SKM-1 (cell line): ENCODE data around the gene ARHGAP26.

Experiments
- DNase-seq: peaks from one replicate; lab custom pipeline; 2025; ENCODE audit not compliant: unreplicated experiment; lab: John Stamatoyannopoulos, UW

Gene ARHGAP26

GRCh38 chr5:142826741-142827492, 56.7 kb downstream of the ARHGAP26 start:
- DNase-seq = no peak

- no peak for DNase-seq
Measured at GRCh38 chr5:142827934-142828576, 57.9 kb downstream of the ARHGAP26 start.

GRCh38 chr5:142828797-142829535, 58.8 kb downstream of the ARHGAP26 start:
- DNase-seq = no peak

- no peak for DNase-seq
Measured at GRCh38 chr5:142829801-142830220, 59.6 kb downstream of the ARHGAP26 start.

GRCh38 chr5:142830241-142831008, 60.2 kb downstream of the ARHGAP26 start:
- DNase-seq = no peak

GRCh38 chr5:142831009-142831383, 60.8 kb downstream of the ARHGAP26 start:
- no peak for DNase-seq

GRCh38 chr5:142832263-142832662, 62.1 kb downstream of the ARHGAP26 start:
- no peak for DNase-seq

- no peak for DNase-seq
Measured at GRCh38 chr5:142833517-142834449, 63.6 kb downstream of the ARHGAP26 start.

GRCh38 chr5:142834504-142834903, 64.3 kb downstream of the ARHGAP26 start:
- no peak for DNase-seq

- no peak for DNase-seq
Measured at GRCh38 chr5:142835540-142835939, 65.4 kb downstream of the ARHGAP26 start.

GRCh38 chr5:142836048-142836447, 65.9 kb downstream of the ARHGAP26 start:
- no peak for DNase-seq

- peak; percentile 77 for DNase-seq
Measured at GRCh38 chr5:142837081-142837725, 67.0 kb downstream of the ARHGAP26 start.

GRCh38 chr5:142838845-142839244, 68.7 kb downstream of the ARHGAP26 start:
- DNase-seq = no peak

- no peak for DNase-seq
Measured at GRCh38 chr5:142839711-142840346, 69.7 kb downstream of the ARHGAP26 start.

- no peak for DNase-seq
Measured at GRCh38 chr5:142840575-142840974, 70.4 kb downstream of the ARHGAP26 start.

- DNase-seq = no peak
Measured at GRCh38 chr5:142841511-142842265, 71.5 kb downstream of the ARHGAP26 start.

GRCh38 chr5:142842994-142843905, 73.1 kb downstream of the ARHGAP26 start:
- DNase-seq = no peak
